Heart left ventricle (tissue), 16 donors: ENCODE results near the gene ALDOB. TPM values are rescaled to one million over a fixed set of nuclear protein-coding genes. Genes with fewer than 3 reads are reported as not detected.

ENCODE experiments used
- ATAC-seq, 4 donors: fragments of 200-7000 bp; cut with Tn5 transposase; one replicate each; pipeline ENCODE4 v1.9.1; 2020 to 2022; ENCODE audit warnings: moderate library complexity in 4 of 4, mild to moderate bottlenecking in 3 of 4, moderate number of reproducible peaks in 1 of 4
- DNase-seq, 5 donors: peaks; one replicate each; pipeline ENCODE4 v3.0.0-alpha.2; 2020
- H3K27ac ChIP-seq, 12 donors: fragments of 200-600 bp; sonication (generic) in 4 of 12; one replicate each; pipeline versions ENCODE4 v1.5.0 to v1.8.0; 2016 to 2022; ENCODE audit warnings: mild to moderate bottlenecking in 2 of 12
- H3K27me3 ChIP-seq, 9 donors: fragments of 200-600 bp; sonication (generic) in 2 of 9; one replicate each; pipeline versions ENCODE4 v1.5.1 to v1.8.0; 2016 to 2022; ENCODE audit warnings: mild to moderate bottlenecking in 3 of 9
- H3K36me3 ChIP-seq, 9 donors: fragments of 200-600 bp; sonication (generic) in 2 of 9; one replicate each; pipeline versions ENCODE4 v1.5.0 to v1.8.0; 2018 to 2022; ENCODE audit warnings: mild to moderate bottlenecking in 2 of 9
- H3K4me1 ChIP-seq, 12 donors: fragments of 200-600 bp; sonication (generic) in 4 of 12; one replicate each; pipeline versions ENCODE4 v1.5.0 to v1.8.0; 2016 to 2022; ENCODE audit warnings: mild to moderate bottlenecking in 3 of 12
- H3K4me3 ChIP-seq, 12 donors: fragments of 200-600 bp; sonication (generic) in 4 of 12; one replicate each; pipeline versions ENCODE4 v1.5.0 to v1.8.0; 2017 to 2022; ENCODE audit warnings: mild to moderate bottlenecking in 9 of 12, moderate library complexity in 4 of 12
- H3K9me3 ChIP-seq, 12 donors: fragments of 200-600 bp; sonication (generic) in 4 of 12; one replicate each; pipeline versions ENCODE4 v1.5.0 to v1.8.0; 2016 to 2022; ENCODE audit warnings: mild to moderate bottlenecking in 1 of 12
- POLR2A ChIP-seq, 2 donors: fragments of 450-650 bp; IDR thresholded peaks; one replicate each; pipeline ENCODE4 v1.6.1; 2017; ENCODE audit warnings: antibody characterized with exemption in 2 of 2, mild to moderate bottlenecking in 2 of 2, moderate library complexity in 2 of 2
- WGBS, 4 donors: extraction: QIAGEN DNeasy Blood & Tissue Kit in 2 of 4; methylation state at CpG; one replicate each; pipeline versions ENCODE4 v1.1.5 to v1.1.7; 2013 to 2018; 5-methylcytosine and 5-hydroxymethylcytosine counted together
- intact Hi-C, 10 donors: fragments of 100-400 bp; cut with DNase I; formaldehyde crosslinking; loops; one replicate each; pipeline versions ENCODE4 v1.11.1 to v1.14.2; 2022
- polyA plus RNA-seq, 2 donors: library from polyadenylated mRNA; stranded (reverse); fragments of 200-250 nt; gene quantifications; one replicate each; pipeline ENCODE4 v1.2.3, GENCODE V29; 2013
- total RNA-seq, 9 donors: library from RNA; depleted of rRNA in 2 of 9; stranded (reverse); fragments of >200 nt in 2 of 9; fragmentation: NEBNext Ultra II Directional in 3 of 9; extraction: Animal tissue kit (Norgen Biotek cat#: 25700) in 3 of 9; gene quantifications; one replicate each; pipeline versions ENCODE4 v1.1.0 to v1.2.4, GENCODE V29; 2016 to 2023
- TF ChIP-seq, protein P1 (sequence below), 12 donors: fragments of 200-600 bp; sonication (generic) in 4 of 12; IDR thresholded peaks; one replicate each; pipeline versions ENCODE4 v1.5.0 to v1.8.0; 2018 to 2022; ENCODE audit warnings: antibody characterized with exemption in 12 of 12, mild to moderate bottlenecking in 5 of 12
- donor health status: ischemic (EF 13 %, LVEDD 7.1; RV severe dilation, severe dysfunction).
- donor health status: healthy with polysubstance abuse.
- donor health status: DM: no; HTN: yes; CAD: no.
- donor health status: DM: no; HTN: no; CAD: no.
- donor health status: ischemic (EF 25% LVEDD 6.9; RV normal size, moderate dysfunction).
- donor health status: ischemic (EF 25% LVEDD 5.7; RV mildly dilated, moderate dysfunction).
- donor health status: healthy.
- donor health status: DM: yes; HTN: yes; CAD: no.
- donor health status: ischemic (EF 35%, LVEDD 5.7; RV mildly dilated, moderate dysfunction).
- donor health status: nonischemic (EF 11% LVEDD 7.7; RV severe dilation, severe dysfunction).
- donor health status: DM: yes; HTN: yes; CAD: no.
- donor health status: PGD.
- donor health status: ischemic (EF 29% LVEDD 5.4; RV normal size, mild dysfunction).
- donor health status: nonischemic (EF 23%, LVEDD 6.1; RV moderate dilation, normal function).

ALDOB gene
- total and polyA plus RNA-seq, 11 donors = 0.15 to 1.8 (median 0.46) TPM; not detected in 3

DNA sequence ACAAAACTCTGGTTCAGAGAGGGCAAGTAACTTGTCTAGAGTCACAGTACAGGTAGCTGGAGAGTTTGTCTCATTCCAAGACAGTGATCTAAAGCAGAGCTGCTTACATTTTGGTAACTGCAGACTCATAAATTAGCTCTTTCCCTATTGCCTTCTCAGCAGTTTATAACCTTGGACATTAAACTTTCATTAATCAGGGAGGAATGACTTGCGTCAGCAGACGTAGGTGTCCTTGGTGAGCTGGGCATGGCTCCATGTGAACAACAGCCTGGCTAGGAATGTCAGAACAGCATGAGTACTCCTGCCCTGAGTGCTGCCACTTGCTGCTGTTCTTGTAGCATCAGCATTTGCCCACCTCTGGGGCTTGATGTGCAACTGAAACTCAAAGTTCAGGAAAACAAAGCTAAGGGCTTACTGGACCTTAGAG, 2.2 kb upstream of the ALDOB start:
- H3K36me3 ChIP-seq = no peaks in the 10 kb centered on the region
- DNase-seq = peak; percentile 56 to 89 (median 70)
- H3K27me3 ChIP-seq = no peaks in the 10 kb centered on the region
- WGBS, 4 donors = 39 to 82% (median 60%) methylated on average over 2 of the region's 2 CpGs
- H3K4me3 ChIP-seq = no peak overlapping the region
- peak; percentile 92 to 96 (median 94) for ATAC-seq
- peaks cover 0 to 8% (median 0%) of the 10 kb centered on the region in 12 donors for H3K4me1 ChIP-seq
- intact Hi-C loops = loop anchor here in 1 of 10 donors (5.0 kb wide), 1 partner anchor 36 kb away; no protein-coding TSS in a partner anchor
- peak overlapping the region in 10 of 12 donors; percentile 4 to 62 (median 52) for H3K27ac ChIP-seq
- TF ChIP-seq, protein P1, sequence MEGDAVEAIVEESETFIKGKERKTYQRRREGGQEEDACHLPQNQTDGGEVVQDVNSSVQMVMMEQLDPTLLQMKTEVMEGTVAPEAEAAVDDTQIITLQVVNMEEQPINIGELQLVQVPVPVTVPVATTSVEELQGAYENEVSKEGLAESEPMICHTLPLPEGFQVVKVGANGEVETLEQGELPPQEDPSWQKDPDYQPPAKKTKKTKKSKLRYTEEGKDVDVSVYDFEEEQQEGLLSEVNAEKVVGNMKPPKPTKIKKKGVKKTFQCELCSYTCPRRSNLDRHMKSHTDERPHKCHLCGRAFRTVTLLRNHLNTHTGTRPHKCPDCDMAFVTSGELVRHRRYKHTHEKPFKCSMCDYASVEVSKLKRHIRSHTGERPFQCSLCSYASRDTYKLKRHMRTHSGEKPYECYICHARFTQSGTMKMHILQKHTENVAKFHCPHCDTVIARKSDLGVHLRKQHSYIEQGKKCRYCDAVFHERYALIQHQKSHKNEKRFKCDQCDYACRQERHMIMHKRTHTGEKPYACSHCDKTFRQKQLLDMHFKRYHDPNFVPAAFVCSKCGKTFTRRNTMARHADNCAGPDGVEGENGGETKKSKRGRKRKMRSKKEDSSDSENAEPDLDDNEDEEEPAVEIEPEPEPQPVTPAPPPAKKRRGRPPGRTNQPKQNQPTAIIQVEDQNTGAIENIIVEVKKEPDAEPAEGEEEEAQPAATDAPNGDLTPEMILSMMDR (IDR thresholded peaks at IDR 0.05) = no peak
- no peak for TF ChIP-seq POLR2A (IDR thresholded peaks at IDR 0.05)
- no peaks in the 10 kb centered on the region for H3K9me3 ChIP-seq

DNA sequence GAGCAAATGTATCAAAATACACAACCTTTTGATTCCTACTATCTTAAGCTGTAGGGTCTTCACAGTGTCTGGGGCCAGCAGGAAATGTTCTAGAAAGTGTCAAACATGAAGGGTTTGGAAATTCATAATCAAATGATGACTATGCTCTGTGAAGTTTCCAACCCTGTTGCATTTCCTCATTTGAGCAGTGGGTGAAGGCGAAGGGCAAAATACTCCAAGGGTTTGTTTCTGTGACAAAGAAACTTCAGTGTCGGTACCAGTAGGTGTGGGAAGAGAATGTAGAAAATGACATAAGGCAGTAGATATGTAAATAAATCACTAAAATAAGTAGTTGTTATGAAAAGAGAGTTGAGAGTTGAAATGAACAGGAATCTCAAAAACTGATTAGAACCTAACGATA, 576 bp downstream of the ALDOB start:
- intact Hi-C loops = loop anchor here in 1 of 10 donors (5.0 kb wide), 1 partner anchor 33 kb away; no protein-coding TSS in a partner anchor
- no peak for TF ChIP-seq POLR2A (IDR thresholded peaks at IDR 0.05)
- TF ChIP-seq, protein P1 (IDR thresholded peaks at IDR 0.05) = no peak

DNA sequence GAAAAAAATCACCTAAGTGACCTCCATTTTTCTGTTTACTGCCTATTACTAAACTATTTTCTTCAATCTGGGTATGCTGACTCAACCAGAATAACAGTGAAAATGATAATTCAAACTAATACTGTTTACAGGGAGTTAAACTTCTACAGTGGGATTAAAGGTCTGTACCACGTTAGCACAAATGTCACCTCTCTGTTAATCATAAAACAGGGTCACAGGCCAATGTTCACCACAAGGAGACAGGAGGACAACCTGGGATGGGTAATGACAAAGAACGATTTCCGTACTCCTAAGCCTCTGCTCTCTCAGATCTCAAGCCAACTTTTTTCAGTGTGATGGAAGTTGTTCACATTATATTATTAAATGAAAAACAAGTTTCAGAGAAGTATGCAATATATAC, 2.3 kb downstream of the ALDOB start:
- intact Hi-C loops = no loop called here
- H3K36me3 ChIP-seq = no peaks in the 10 kb centered on the region
- no peak overlapping the region for H3K27ac ChIP-seq
- no peak for DNase-seq
- no peak for ATAC-seq
- H3K4me3 ChIP-seq = no peak overlapping the region
- 74 to 79% (median 76%) methylated on average over 3 of the region's 3 CpGs for WGBS, 4 donors
- no peaks in the 10 kb centered on the region for H3K9me3 ChIP-seq
- H3K4me1 ChIP-seq = peaks cover 0 to 3% (median 0%) of the 10 kb centered on the region in 12 donors
- TF ChIP-seq, protein P1 (IDR thresholded peaks at IDR 0.05) = no peak
- TF ChIP-seq POLR2A (IDR thresholded peaks at IDR 0.05) = no peak
- H3K27me3 ChIP-seq = no peaks in the 10 kb centered on the region

More for the DNA sequence above, 576 bp downstream of the ALDOB start:
- peaks cover 0 to 5% (median 0%) of the 10 kb centered on the region in 12 donors for H3K4me1 ChIP-seq
- H3K27ac ChIP-seq = no peak overlapping the region
- 57 to 65% (median 64%) methylated on average over 3 of the region's 3 CpGs for WGBS, 4 donors
- no peaks in the 10 kb centered on the region for H3K9me3 ChIP-seq
- H3K36me3 ChIP-seq = no peaks in the 10 kb centered on the region
- H3K4me3 ChIP-seq = no peak overlapping the region
- ATAC-seq = no peak
- DNase-seq = no peak
- no peaks in the 10 kb centered on the region for H3K27me3 ChIP-seq

DNA sequence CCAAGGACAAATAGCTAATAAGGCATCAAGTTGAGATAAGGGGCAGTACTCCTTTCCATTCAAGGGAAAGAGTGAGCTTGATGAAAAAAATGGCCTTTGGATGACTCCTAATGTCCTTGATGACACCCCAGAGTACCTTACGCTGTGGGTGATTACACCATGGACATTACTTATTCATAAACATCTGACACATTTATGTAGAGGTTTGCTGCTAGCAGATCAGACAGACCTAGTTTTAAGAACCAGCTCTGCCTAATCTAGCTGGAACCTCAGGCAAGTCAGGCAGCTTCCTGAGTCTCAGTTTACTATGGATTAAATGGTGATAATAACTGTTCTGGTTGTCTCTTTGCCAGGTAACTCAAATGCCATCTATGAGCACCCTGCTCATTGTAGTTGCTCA, 2.8 kb downstream of the ALDOB start:
- no peaks in the 10 kb centered on the region for H3K4me1 ChIP-seq
- 67 to 81% (median 75%) methylated on average over 1 of the region's 1 CpG for WGBS, 4 donors
- no peaks in the 10 kb centered on the region for H3K9me3 ChIP-seq
- intact Hi-C loops = no loop called here
- no peak overlapping the region for H3K4me3 ChIP-seq
- no peaks in the 10 kb centered on the region for H3K36me3 ChIP-seq
- ATAC-seq (no peak), DNase-seq (no peak)
- TF ChIP-seq POLR2A (IDR thresholded peaks at IDR 0.05) = no peak
- TF ChIP-seq, protein P1 (IDR thresholded peaks at IDR 0.05) = no peak
- H3K27ac ChIP-seq = no peak overlapping the region
- H3K27me3 ChIP-seq = no peaks in the 10 kb centered on the region
